MV-4-11 (cell line): Measurements from ENCODE around the gene AQP9.

Source experiments
- DNase-seq: peaks from one replicate; lab custom pipeline; 2025; lab: John Stamatoyannopoulos, UW

Gene AQP9

DNA sequence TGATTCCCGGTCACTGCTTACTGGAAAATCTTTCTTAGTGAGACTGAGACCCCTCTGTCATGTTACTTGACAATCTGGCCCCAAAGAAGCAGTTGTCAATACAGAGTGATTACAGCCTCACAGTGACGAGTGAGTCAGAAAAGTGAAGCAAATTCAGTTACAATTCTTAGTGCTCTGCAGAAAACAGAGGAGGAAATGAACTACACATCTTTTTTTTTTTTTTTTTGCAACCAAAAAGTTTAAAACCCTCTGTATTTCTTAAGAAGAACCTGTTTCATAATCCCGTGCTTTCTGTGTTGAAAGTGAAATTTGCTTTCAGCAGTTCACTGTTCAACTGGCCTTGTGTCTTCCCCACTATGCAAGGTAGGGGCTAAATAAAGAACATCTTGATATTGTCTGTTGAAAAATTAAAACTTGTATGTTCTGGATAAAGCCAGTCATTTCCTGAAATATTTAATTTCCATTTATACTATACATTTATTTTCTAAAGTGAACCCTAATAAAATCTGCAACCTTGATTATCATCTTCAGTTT lies 1.9 kb downstream of the AQP9 start:
- peak; percentile 92 for DNase-seq

DNA sequence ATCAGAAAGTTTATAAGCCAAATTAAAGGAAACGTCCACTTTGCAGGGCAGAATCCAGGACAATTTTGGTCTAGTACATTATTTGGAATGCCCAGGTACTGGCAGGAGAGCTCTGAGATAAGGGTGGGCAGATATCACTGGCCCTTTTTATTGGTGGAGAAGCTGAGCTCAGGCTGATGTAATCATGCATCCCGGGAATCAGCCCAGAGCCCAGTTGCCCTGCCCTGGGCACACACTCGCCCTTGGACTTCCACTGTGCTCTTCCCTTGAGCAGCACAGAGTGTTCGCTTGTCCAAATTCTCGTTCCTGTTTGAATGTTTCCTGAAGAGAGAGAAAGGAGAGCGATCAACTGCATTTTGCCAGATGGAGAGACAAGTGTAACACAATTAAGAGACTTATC lies 3.7 kb downstream of the AQP9 start:
- no peak for DNase-seq

DNA sequence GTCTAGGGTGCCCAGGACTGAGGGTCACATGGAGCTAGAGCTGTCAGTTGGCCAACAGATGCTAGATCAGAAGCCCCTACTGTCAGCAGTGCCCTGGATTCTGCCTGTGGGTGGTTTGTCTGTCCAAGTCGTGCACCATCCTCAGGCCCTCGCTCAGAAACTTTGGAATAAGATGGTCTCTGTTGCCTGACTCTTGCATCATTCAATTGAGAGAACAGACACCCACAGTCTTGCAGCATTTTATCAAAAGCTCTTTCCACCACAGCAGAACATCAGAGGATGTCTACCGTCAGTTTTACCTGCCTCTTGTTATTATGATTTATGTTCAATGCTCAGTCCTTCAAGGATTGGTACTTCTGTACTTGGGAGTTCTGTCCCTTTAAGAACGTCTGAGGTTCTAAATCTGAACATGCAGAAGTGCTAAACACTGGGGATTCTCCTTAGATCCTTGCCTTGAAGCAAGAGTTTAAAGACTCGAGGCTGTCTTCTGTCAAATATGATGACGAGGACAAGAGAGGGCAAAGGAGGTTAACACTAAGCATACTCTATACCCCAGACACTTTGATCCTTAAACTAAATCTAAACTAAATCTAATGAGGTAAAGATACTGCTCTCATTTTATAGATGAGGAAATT lies 4.8 kb downstream of the AQP9 start:
- DNase-seq: no peak

DNA sequence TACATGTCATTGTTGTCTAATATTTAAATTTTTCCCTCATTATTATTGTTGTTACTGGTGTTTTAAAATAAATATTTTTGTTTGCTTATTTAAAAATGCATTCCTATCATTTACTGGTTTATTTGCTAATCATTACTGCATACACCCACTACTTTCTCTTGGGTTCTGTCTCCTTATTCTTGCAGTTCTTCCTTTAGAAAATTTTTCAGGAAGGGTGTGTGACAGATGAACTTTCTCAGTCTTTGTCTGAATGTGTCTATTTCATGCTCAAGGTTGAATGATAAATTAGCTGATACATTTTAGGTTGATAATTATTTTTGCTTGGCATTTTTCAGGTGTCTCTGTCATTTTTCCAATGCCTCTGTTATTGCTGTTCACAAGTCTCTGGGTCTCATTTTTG lies 7.4 kb downstream of the AQP9 start:
- no peak for DNase-seq

DNA sequence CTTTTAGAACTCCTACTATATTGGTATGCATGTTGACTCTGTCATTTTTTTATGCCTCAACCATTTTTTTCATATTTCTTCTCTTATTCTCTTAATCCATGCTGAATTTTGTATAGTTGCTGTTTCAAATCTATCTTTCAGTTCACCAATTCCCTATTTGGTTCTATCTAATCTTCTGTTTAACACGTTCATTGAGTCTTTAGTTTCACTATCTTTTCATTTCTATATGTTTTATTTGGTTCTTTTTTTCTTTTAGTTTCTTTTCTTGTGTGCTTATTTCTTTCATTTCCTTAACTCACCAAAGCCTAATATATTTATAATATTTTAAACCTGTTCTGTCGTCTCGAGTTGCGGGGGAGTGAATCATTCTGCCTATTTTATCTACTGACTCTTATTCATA lies 8.0 kb downstream of the AQP9 start:
- DNase-seq: no peak

DNA sequence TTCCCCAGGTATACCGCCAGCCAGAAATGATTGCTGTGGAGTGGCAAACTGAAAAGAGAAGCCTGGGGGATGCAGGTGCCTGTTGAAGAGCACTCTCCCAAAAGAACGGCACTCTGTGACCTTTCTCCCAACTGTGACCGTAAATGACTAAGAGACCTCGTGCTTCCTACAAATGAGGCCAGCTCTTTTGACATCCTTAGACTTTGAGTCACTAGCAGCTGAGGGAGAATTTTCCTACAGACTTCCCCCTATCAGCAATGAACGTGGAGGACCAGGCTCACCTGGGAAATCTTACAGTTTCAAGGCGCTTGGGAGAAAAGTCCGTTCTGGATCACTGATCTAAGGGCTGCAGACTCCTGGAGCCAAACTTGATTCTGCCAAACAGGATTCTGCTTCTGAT lies 8.6 kb downstream of the AQP9 start:
- DNase-seq: peak; percentile 91

DNA sequence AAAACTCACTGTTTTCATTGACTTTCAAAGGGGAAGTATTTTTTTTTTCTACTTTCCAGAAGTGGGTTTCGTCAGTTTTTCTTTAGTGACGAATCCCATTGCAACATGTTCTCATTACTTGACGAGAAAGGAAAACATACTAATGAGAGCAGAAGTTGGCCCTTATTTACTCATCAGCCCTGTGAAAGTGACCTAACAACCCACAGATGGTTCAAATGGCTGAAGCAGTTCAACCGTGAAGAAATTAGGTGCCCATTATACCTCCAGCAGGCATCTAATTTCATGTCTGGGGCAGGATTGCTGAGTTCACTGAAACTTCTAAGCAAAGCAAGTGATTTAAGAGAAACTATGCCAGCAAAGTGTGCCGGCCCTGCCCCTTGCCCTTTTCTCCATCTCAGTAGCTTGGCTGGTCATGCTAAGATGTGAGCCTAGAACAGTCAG lies 9.0 kb downstream of the AQP9 start:
- peak; percentile 96 for DNase-seq

DNA sequence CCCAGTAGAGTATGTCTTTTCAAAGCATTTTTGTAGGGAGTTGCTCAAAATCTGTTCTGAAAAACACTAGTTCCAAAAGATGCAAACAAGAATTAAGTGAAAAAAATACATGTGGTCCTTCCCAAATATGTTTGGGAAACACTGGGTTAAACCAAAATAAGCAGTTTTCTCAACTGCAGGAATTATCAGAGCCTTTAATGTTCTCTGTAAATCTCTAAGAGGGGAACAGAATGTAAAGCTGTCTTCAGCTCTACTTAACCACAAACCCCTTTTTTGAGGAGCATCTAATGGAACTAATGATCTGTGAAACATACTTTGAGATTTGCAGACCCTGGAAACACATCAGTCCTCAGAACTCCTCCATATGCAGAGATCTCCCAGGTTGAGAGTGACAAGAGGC lies 9.9 kb downstream of the AQP9 start:
- DNase-seq: no peak

DNA sequence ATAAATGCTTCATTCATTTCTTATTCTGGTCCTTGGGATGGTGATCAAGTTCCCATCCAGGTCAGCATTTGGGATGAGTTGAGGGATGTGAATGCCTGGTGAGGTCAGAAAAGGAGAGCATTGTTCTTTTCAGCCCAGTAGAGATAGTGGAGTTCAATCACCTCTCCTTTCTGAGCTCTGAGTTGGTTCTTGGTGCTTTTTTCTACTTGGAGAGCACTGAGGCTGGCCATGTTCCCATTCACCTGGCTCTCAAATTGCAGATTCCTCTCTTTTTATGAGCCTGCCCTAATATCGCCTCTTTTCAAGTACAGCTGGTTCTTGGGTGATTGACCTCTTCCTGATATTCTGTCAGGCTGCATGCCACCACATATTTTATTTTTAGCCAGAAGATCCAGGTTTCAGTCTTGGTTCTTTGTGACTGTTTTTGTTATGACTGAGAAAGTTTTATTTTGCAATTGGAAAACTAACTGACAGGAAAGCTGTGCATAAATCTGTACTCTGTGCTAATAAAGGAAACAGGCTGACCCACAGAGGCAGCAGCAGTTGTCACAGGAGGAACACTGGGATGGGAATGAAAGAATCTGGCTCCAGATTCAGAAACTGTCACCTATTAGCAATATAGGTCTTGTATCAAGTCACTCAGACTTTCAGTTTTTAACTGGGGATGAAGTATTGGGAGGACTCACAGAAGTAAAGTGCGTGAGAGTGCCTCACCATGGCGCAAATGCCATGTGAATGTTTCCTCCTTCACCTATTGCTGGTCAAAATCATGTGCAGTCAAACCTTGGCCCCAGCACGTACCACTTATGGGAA lies 10.7 kb downstream of the AQP9 start:
- peak; percentile 14 for DNase-seq

DNA sequence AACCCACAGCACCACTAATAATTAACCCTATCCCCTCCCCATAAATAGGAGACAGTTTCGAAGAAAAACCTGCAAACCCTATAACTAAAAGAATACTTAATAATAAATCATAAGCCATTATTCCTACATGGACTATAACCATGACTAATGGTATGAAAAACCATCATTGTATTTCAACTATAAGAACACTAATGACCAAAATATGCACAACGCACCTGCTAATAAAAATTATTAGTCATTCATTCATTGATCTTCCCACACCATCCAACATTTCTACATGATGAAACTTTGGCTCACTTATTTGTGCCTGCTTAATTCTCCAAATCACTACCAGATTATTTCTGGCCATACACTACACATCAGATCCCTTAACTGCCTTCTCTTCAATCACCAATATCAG lies 16.6 kb downstream of the AQP9 start:
- DNase-seq: no peak

DNA sequence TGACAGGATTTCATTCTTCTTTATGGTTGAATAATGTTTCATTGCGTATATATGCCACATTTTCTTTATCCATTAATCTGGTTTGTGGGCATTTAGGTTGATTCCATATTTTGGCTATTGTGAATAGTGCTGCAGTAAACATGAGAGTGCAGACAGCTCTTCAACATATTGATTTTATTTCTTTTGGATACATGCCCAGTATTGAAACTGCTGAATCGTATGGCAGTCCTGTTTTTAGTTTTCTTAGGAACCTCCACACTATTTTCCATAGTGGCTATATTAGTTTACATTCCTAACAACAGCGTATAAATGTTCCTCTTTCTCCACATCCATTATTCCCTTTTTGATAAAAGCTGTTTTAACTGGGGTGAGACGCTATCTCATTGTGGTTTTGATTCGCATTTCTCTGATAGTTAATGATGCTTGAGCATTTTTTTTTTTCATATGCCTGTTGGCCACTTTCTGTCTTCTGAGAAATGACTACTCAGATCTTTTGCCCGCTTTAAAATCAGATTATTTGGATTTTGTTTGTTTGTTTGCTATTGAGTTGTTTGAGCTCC lies 21.7 kb downstream of the AQP9 start:
- DNase-seq: no peak

DNA sequence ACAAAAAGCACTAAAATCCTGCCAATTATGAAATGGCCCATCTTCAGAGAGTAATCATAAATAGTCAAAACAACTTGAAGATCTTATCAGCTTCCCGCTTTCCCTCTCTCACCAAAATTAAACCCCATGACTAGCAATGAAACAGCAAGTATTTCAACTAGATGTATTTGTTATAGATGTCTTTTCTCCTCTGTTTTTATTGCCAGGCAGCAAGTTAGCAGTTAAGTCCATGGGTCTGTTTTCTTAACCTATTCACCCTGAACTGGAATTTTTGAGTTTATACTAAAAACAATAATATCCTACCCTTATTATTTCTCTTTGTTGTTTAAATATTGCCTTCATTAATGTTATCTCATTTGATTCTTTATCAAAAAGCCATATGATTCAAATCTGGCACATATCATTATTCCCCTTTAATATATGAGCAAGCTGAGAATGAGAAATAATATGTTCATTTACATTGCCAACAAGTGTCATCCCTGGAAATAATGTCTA lies 23.3 kb downstream of the AQP9 start:
- no peak for DNase-seq

DNA sequence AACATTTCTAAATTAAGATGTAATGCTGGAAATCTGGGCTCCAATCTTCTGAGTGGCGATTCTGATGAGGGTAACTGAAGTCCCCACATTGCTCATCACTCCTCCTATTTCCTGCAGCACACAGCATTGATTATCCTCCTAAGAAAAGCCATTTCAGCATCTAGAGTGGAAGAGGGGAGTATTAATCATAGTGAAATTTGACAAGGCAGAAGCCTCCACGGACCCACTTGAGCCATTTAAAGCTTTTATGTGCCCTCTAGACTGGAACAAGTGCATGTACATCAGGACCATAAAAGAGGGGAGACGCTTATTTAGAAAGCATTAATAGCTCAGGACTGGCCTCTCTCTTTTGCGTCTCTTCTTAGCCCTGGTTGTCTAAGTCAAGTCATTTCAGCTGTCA lies 25.8 kb downstream of the AQP9 start:
- no peak for DNase-seq

DNA sequence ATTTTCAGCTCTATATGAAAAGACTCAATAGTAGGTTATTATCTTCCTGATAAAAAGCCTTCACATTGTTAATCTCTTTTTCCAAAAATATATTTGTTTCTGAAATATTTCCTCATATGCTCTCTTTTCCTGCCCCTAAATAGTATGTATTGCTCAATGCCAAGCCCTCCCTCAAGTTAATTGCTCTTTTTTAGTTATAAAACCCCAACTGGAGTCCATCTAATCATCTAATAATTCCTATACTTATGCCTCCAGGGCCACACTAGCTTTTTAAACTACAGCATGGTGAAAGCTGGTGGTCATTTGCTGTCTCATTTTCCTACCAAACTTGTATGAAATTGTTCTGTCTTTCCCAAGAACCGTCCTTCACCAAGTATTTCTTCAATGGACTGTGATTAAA lies 26.7 kb downstream of the AQP9 start:
- no peak for DNase-seq

DNA sequence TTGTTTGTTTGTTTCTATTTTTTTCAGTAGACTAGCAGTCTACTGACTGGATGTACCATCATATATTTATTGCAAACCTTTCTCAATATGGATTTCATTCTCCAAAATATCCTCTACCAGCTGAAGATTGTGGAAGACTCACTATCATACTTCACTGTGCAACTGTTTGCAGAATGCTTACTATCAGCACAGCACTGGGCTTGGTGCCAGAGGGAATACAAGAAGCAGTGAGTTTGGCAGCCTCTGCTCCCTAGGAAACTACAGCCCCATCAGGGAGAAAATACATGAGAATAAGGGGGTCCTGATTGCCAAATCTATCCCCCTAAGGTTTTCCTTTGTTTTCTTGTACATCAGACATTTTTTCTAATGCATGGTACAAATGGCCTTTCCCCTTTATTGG lies 27.5 kb downstream of the AQP9 start:
- DNase-seq: no peak

DNA sequence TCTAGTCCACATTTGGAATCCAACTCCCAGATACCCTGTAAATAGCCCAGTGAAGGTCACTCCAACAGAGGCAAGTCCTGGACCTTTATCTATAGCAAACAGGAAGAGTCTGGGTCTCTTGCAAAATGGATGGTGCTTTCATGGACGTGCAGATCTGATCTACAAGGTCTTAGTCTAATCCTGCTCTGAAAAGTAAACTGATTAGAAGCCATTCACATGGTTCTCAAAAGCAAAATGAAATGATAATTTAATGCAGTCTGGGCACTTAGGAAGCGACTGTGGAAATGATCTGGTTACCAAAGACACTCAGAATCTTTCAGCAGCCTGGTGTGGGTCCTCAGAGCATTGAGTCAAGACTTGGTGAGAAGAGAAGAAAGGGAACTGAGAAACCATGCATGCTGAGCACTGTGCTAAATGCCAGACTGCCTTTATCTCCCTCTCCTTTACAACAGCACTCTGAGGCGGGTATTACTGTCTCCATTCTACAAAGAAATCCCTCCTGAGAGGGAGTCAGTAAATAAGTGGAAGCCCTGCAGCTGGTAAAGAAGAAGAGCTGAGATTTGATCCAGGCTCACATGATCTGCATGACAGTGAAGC lies 29.0 kb downstream of the AQP9 start:
- DNase-seq: peak; percentile 67

DNA sequence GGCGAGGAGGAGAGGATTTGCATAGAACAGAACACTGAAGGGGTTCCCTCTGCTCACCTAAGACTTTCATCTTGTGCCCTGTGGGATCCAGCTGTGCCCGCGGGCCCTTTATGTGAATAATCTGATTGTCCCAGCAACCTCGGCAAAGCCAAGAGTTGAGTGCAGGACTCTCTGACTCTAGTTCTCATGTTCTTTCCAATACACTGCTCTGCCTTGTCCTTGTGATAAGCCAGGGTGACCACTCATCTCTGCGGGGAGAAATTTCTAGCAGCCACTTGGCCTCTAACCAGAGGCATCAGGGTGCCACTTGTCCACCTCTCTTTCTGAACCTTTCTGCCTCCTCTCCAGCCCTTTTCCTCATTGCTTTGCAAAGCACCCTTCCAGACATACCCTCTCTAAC lies 31.8 kb downstream of the AQP9 start:
- no peak for DNase-seq

DNA sequence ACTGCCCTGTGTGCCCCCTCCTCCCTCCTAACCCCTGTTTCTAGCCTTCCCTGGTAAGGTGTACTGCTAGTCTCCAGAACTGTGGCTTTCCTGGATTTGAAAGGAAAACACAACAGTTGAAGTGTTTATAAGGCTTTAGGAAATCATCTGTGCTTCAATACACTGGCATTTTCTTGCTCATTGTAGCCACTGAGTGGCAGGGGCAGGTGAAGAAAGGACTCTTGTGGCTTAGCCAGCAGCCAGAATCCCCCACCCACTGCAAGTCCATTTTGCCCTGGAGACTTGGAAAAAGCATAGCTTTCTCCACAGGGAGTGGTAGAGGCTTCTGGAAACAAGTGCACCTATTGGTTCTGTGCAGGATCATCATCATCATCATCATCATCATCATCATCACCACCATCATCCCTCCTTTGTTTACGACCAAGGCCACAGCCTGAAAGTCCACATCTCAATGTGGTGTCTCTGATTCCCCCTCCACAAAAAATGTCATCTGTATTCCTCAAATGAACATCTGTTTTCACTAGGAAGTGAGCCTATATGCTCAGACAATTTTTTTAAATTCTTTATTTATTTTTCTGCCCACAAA lies 33.4 kb downstream of the AQP9 start:
- no peak for DNase-seq

DNA sequence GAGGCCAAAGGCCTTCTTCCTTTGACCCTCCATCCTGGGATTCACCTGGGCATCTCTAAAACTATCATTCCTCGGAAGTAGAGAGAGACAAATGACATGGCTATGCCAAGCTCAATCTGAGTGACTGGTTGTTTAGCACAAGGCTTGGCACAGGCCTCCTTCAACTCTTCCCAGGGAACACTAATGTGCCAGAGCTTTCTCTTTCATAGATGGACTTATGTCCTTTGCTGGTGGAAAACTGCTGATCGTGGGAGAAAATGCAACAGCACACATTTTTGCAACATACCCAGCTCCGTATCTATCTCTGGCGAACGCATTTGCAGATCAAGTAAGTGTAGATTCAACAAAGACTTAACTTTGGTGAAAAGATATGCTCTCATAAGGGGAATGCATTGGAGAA lies 36.5 kb downstream of the AQP9 start:
- no peak for DNase-seq

DNA sequence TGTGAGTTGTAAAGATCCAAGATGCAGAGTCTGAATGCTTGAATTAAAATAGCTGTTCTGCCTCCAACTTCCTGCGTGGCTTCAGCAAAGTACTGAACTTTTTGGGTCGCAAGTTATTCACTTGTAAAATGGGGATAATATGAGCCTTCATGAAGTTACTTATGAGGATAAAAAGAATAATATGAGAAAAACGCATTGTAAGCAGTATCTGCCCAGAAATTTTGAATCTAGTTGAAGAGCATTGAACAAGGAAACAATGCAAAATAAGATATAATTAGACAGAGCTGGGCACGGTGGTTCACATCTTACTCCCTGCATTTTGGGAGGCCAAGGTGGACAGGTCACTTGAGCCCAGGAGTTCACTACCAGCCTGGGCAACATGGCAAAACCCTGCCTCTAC lies 37.8 kb downstream of the AQP9 start:
- DNase-seq: no peak

DNA sequence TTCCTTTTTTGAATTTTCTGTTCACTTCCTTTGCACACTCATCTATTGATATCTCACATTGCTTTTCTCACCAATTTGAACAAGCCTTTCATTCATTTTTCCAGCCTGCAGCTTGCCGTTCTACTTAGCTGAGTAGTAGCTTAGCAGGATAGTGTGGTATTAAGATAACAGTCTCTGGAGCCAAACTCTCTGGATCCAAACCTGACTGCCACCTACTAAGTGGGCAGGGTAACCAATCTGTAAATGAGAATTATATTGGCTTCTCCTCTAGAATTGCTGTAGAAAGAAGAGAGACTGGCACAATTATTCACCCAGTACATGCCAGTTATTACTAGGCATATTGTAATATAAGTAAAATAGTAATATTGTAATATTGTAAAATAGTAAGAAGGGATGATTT lies 40.5 kb downstream of the AQP9 start:
- no peak for DNase-seq

DNA sequence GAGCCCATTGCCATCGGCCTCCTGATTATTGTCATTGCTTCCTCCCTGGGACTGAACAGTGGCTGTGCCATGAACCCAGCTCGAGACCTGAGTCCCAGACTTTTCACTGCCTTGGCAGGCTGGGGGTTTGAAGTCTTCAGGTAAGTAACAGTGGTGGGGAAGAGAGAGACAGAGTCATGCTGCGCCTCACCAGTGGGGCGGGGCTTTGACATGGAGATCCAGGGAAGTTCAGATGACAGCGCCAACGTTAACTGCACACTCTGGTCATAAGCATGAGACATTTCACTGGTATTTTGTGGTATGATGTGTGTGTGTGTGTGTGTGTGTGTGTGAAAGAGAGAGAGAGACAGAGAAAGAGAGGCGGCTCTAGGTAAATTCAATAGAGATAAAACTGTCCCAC lies 41.0 kb downstream of the AQP9 start:
- DNase-seq: no peak
